Neural progenitor cell (in vitro differentiated cells): ENCODE results near the gene SLC48A1.

Experiments
- EZH2 ChIP-seq: fragments of 200-600 bp; sonication (generic); IDR thresholded peaks from 2 replicates; pipeline ENCODE4 v1.6.1; 2017; ENCODE audit warnings: antibody characterized with exemption, mild to moderate bottlenecking, moderate library complexity
- EZH2phosphoT487 ChIP-seq: fragments of 200-600 bp; sonication (generic); IDR thresholded peaks from 2 replicates; pipeline ENCODE4 v1.6.1; 2017; ENCODE audit warnings: antibody characterized with exemption
- TF ChIP-seq, protein P1 (sequence below): fragments of 200-600 bp; sonication (generic); IDR thresholded peaks from 2 replicates; pipeline ENCODE4 v1.5.1; 2017; ENCODE audit warnings: antibody characterized with exemption, mild to moderate bottlenecking

DNA sequence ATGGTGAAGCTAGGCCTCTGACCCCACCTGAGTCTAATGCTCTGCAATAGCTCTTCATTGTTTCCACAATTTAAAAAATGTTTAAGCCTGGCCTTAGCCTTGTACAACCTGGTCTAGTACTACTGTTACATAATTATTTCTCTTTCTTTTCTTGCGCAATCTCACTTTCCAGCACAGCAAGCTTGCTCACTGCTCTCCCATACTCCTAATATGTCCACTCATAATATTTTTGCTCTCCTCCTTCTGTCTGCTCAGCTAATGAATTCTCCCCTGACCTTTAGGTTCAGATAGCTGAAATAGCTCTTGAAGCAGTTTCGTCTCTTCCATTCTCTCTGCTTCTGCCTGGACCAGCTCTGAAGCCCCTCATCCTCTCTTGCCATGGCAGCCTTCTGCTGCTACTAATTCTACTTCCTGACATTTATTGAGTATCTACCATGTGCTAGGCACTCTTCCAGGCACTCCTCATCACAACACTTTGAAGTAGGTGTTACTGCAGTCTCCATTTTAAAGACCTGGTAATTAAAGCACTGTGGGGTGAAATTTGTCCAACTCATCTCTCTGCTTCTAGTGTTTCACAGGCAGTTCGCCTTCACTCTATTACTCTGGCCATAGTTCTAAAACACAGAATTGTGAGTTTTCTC lies 2.8 kb upstream of the SLC48A1 start:
- TF ChIP-seq, protein P1, sequence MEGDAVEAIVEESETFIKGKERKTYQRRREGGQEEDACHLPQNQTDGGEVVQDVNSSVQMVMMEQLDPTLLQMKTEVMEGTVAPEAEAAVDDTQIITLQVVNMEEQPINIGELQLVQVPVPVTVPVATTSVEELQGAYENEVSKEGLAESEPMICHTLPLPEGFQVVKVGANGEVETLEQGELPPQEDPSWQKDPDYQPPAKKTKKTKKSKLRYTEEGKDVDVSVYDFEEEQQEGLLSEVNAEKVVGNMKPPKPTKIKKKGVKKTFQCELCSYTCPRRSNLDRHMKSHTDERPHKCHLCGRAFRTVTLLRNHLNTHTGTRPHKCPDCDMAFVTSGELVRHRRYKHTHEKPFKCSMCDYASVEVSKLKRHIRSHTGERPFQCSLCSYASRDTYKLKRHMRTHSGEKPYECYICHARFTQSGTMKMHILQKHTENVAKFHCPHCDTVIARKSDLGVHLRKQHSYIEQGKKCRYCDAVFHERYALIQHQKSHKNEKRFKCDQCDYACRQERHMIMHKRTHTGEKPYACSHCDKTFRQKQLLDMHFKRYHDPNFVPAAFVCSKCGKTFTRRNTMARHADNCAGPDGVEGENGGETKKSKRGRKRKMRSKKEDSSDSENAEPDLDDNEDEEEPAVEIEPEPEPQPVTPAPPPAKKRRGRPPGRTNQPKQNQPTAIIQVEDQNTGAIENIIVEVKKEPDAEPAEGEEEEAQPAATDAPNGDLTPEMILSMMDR = no peak
- TF ChIP-seq EZH2phosphoT487 (no peak), EZH2 (no peak)
